ENCODE measurements around the gene COL4A2. TPM values are rescaled to one million over a fixed set of nuclear protein-coding genes. Genes with fewer than 3 reads are reported as not detected.

The COL4A2 gene
- total RNA-seq, 1 experiment from 2014 or later = 74.5 TPM

DNA sequence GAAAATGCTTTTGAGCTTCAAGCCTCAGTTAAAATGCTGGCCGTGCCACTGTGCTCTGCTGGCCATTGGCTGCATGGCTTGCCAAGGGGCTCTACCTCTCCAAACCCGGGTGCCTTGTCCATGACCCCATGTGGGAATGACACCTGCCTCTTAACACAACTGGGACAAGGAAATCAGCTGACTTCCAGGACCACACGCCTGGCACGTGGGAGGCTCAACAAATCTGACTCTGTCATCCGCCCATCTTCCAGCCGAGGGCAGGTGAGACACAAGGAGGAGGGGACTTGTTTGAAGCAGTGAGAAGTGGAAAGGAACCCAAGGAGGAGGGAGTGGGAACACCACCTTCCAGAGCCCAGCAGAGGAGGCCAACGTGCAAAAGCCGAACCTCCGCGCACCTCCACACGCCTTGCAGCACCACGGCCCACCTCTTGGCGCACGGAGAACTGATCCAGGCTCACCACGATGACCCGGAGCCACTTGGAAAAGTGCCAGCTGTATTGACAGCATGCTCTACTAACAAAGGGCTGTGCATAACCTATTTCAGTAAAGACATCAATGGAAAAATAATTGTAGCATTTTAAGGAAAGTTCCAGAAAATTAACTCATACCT is 38.4 kb upstream of the COL4A2 start:
- ChIA-PET POLR2A (ENCODE audit: unreplicated experiment) (no interaction called here), CTCF (no interaction called here)
- Histone ChIP-seq H3K27ac (ENCODE audit: low read length) (no peak overlapping the region), H3K9ac (ENCODE audit: low read length) (no peak overlapping the region), H3K4me1 (ENCODE audit: insufficient read depth, low read length) (no peaks in the 10 kb centered on the region), H3K79me2 (ENCODE audit: low read length) (no peaks in the 10 kb centered on the region), H3K9me3 (ENCODE audit: low read length) (no peaks in the 10 kb centered on the region), H3K4me3 (ENCODE audit: low read length) (no peak overlapping the region), H3K9me2 (replicated peaks; ENCODE audit: low read length) (no peaks in the 10 kb centered on the region), H2AFZ (ENCODE audit: low read length) (no peak overlapping the region), H3K36me3 (ENCODE audit: low read depth, low read length) (no peaks in the 10 kb centered on the region), H3F3A (ENCODE audit: low read length, unreplicated experiment) (no peaks in the 10 kb centered on the region), H3K4me2 (ENCODE audit: low read length) (no peak overlapping the region), H3K27me3 (ENCODE audit: low read length) (no peaks in the 10 kb centered on the region), H4K20me1 (ENCODE audit: low read length) (no peaks in the 10 kb centered on the region)
- TF ChIP-seq EZH2 (IDR thresholded peaks at IDR 0.05; ENCODE audit: low read length, unreplicated experiment) (no peak), EZH2phosphoT487 (IDR thresholded peaks at IDR 0.05; ENCODE audit: borderline replicate concordance, low read length) (no peak)
- TF ChIP-seq, protein P1, sequence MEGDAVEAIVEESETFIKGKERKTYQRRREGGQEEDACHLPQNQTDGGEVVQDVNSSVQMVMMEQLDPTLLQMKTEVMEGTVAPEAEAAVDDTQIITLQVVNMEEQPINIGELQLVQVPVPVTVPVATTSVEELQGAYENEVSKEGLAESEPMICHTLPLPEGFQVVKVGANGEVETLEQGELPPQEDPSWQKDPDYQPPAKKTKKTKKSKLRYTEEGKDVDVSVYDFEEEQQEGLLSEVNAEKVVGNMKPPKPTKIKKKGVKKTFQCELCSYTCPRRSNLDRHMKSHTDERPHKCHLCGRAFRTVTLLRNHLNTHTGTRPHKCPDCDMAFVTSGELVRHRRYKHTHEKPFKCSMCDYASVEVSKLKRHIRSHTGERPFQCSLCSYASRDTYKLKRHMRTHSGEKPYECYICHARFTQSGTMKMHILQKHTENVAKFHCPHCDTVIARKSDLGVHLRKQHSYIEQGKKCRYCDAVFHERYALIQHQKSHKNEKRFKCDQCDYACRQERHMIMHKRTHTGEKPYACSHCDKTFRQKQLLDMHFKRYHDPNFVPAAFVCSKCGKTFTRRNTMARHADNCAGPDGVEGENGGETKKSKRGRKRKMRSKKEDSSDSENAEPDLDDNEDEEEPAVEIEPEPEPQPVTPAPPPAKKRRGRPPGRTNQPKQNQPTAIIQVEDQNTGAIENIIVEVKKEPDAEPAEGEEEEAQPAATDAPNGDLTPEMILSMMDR (conservative IDR thresholded peaks at IDR 0.05; ENCODE audit: low read depth, low read length) = no peak
- ATAC-seq = no peak
- DNase-seq = no peak
- BruUV-seq (replicated peaks) = no TSS peak
- intact Hi-C loops (cut with micrococcal nuclease) = no loop called here

- DNase-seq = no peak
- no peaks in the 10 kb centered on the region for H4K20me1 ChIP-seq (ENCODE audit: low read length)
- H3K27ac ChIP-seq (ENCODE audit: low read length) = no peak overlapping the region
- H3K4me1 ChIP-seq (ENCODE audit: insufficient read depth, low read length) = no peaks in the 10 kb centered on the region
- no peaks in the 10 kb centered on the region for H3F3A ChIP-seq (ENCODE audit: low read length, unreplicated experiment)
- no TSS peak for BruUV-seq (replicated peaks)
- no peak overlapping the region for H2AFZ ChIP-seq (ENCODE audit: low read length)
- no peak for ATAC-seq
- CTCF ChIA-PET = no interaction called here
- no peaks in the 10 kb centered on the region for H3K79me2 ChIP-seq (ENCODE audit: low read length)
- no peak overlapping the region for H3K4me2 ChIP-seq (ENCODE audit: low read length)
- H3K9me2 ChIP-seq (replicated peaks; ENCODE audit: low read length) = no peaks in the 10 kb centered on the region
- H3K36me3 ChIP-seq (ENCODE audit: low read depth, low read length) = no peaks in the 10 kb centered on the region
- intact Hi-C loops (cut with micrococcal nuclease) = no loop called here
- no peak overlapping the region for H3K9ac ChIP-seq (ENCODE audit: low read length)
- no peaks in the 10 kb centered on the region for H3K9me3 ChIP-seq (ENCODE audit: low read length)
- no peaks in the 10 kb centered on the region for H3K27me3 ChIP-seq (ENCODE audit: low read length)
- H3K4me3 ChIP-seq (ENCODE audit: low read length) = no peak overlapping the region
- POLR2A ChIA-PET (ENCODE audit: unreplicated experiment) = no interaction called here
- TF ChIP-seq, protein P1 (conservative IDR thresholded peaks at IDR 0.05; ENCODE audit: low read depth, low read length) = no peak
- no peak for TF ChIP-seq EZH2phosphoT487 (IDR thresholded peaks at IDR 0.05; ENCODE audit: borderline replicate concordance, low read length)
- TF ChIP-seq EZH2 (IDR thresholded peaks at IDR 0.05; ENCODE audit: low read length, unreplicated experiment) = no peak
Observed at GRCh38 chr13:110269509-110270185, 37.4 kb upstream of the COL4A2 start.

DNA sequence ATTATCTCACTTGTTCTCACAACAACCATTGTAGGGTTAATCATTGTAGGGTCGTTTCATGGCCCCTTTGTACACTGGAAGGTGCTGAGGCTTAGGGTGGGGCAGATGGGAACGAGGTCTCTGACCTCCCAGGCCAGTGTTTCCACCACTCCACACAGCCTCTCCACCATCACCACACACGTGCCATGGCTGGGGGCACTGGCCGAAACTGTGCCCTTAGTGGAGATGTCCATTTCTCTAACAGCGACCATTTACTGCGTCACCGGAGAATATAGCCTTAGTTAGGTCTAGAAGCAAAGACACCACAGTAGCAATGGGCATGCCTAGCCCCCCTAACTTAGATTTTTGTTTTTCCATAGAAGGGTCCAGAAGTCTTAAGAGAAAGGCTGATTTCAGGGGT is 36.6 kb upstream of the COL4A2 start:
- Histone ChIP-seq H3K36me3 (ENCODE audit: low read depth, low read length) (no peaks in the 10 kb centered on the region), H4K20me1 (ENCODE audit: low read length) (no peaks in the 10 kb centered on the region), H3K4me3 (ENCODE audit: low read length) (no peak overlapping the region), H3K9me2 (replicated peaks; ENCODE audit: low read length) (no peaks in the 10 kb centered on the region), H3F3A (ENCODE audit: low read length, unreplicated experiment) (no peaks in the 10 kb centered on the region), H3K4me2 (ENCODE audit: low read length) (no peak overlapping the region), H2AFZ (ENCODE audit: low read length) (no peak overlapping the region), H3K9me3 (ENCODE audit: low read length) (no peaks in the 10 kb centered on the region), H3K4me1 (ENCODE audit: insufficient read depth, low read length) (no peaks in the 10 kb centered on the region), H3K27ac (ENCODE audit: low read length) (no peak overlapping the region), H3K9ac (ENCODE audit: low read length) (no peak overlapping the region), H3K79me2 (ENCODE audit: low read length) (no peaks in the 10 kb centered on the region), H3K27me3 (ENCODE audit: low read length) (no peaks in the 10 kb centered on the region)
- no TSS peak for BruUV-seq (replicated peaks)
- CTCF ChIA-PET = no interaction called here
- POLR2A ChIA-PET (ENCODE audit: unreplicated experiment) = no interaction called here
- intact Hi-C loops (cut with micrococcal nuclease) = no loop called here
- TF ChIP-seq, protein P1 (conservative IDR thresholded peaks at IDR 0.05; ENCODE audit: low read depth, low read length) = no peak
- TF ChIP-seq EZH2 (IDR thresholded peaks at IDR 0.05; ENCODE audit: low read length, unreplicated experiment) (no peak), EZH2phosphoT487 (IDR thresholded peaks at IDR 0.05; ENCODE audit: borderline replicate concordance, low read length) (no peak)
- no peak for DNase-seq
- no peak for ATAC-seq
